Osteoblast (primary cell): ENCODE results near the gene RAB31. TPM values are rescaled to one million over a fixed set of nuclear protein-coding genes. Genes with fewer than 3 reads are reported as not detected.

Source experiments
- DNase-seq: peaks from one replicate; pipeline ENCODE4 v3.0.0; 2011; ENCODE audit warnings: low spot score, mixed read lengths; ENCODE audit not compliant: insufficient read length; ENCODE audit errors: missing footprints
- H2AFZ ChIP-seq: 2 replicates; pipeline ENCODE4 v1.6.0; 2011; ENCODE audit warnings: mild to moderate bottlenecking, low read length
- H3K27ac ChIP-seq: 2 replicates; pipeline ENCODE4 v1.5.1; 2011; ENCODE audit warnings: mild to moderate bottlenecking, low read depth, low read length, moderate library complexity
- H3K27me3 ChIP-seq: 2 replicates; pipeline ENCODE4 v1.6.0; 2012; ENCODE audit warnings: mild to moderate bottlenecking, control low read depth, inconsistent platforms, low read length, moderate library complexity; ENCODE audit not compliant: insufficient read depth
- H3K36me3 ChIP-seq: 2 replicates; pipeline ENCODE4 v1.5.1; 2011; ENCODE audit warnings: mild to moderate bottlenecking, low read length, control low read depth, moderate library complexity; ENCODE audit not compliant: insufficient read depth
- H3K4me1 ChIP-seq: 2 replicates; pipeline ENCODE4 v1.5.1; 2011; ENCODE audit warnings: mild to moderate bottlenecking, low read length, control low read depth, moderate library complexity; ENCODE audit not compliant: insufficient read depth
- H3K4me2 ChIP-seq: 2 replicates; pipeline ENCODE4 v1.6.0; 2011; ENCODE audit warnings: mild to moderate bottlenecking, low read length; ENCODE audit not compliant: insufficient read depth
- H3K4me3 ChIP-seq: fragments of 200-600 bp; sonication (generic); 3 replicates; pipeline ENCODE4 v1.5.1; 2012; ENCODE audit warnings: mild to moderate bottlenecking, low read length, inconsistent platforms; ENCODE audit not compliant: insufficient read depth
- H3K79me2 ChIP-seq: 2 replicates; pipeline ENCODE4 v1.6.0; 2012; ENCODE audit warnings: mild to moderate bottlenecking, low read length, control low read depth, inconsistent platforms; ENCODE audit not compliant: insufficient read depth
- H3K9me3 ChIP-seq: 2 replicates; pipeline ENCODE4 v1.5.1; 2011; ENCODE audit warnings: low read depth, low read length, control low read depth
- H4K20me1 ChIP-seq: 2 replicates; pipeline ENCODE4 v1.6.0; 2012; ENCODE audit warnings: mild to moderate bottlenecking, low read length, control low read depth; ENCODE audit not compliant: insufficient read depth
- total RNA-seq: library from RNA; depleted of rRNA; stranded (reverse); fragments of >200 nt; gene quantifications from 2 replicates; pipeline ENCODE4 v1.2.3, GENCODE V29; 2012
- TF ChIP-seq, protein P1 (sequence below): IDR thresholded peaks from 2 replicates; pipeline ENCODE4 v1.5.1; 2011; ENCODE audit warnings: mild to moderate bottlenecking, low read depth, low read length, moderate library complexity; ENCODE audit errors: extremely low read depth

Gene RAB31
- total RNA-seq, 1 donor, result 120 TPM

- DNase-seq, result no peak
- TF ChIP-seq, protein P1, sequence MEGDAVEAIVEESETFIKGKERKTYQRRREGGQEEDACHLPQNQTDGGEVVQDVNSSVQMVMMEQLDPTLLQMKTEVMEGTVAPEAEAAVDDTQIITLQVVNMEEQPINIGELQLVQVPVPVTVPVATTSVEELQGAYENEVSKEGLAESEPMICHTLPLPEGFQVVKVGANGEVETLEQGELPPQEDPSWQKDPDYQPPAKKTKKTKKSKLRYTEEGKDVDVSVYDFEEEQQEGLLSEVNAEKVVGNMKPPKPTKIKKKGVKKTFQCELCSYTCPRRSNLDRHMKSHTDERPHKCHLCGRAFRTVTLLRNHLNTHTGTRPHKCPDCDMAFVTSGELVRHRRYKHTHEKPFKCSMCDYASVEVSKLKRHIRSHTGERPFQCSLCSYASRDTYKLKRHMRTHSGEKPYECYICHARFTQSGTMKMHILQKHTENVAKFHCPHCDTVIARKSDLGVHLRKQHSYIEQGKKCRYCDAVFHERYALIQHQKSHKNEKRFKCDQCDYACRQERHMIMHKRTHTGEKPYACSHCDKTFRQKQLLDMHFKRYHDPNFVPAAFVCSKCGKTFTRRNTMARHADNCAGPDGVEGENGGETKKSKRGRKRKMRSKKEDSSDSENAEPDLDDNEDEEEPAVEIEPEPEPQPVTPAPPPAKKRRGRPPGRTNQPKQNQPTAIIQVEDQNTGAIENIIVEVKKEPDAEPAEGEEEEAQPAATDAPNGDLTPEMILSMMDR, result no peak
- Histone ChIP-seq H3K4me2 (no peak overlapping the region), H3K4me1 (peaks cover 25% of the 10 kb centered on the region), H3K9me3 (no peaks in the 10 kb centered on the region), H3K27ac (no peak overlapping the region), H3K4me3 (no peak overlapping the region), H4K20me1 (no peaks in the 10 kb centered on the region), H3K36me3 (no peaks in the 10 kb centered on the region), H3K79me2 (no peaks in the 10 kb centered on the region), H3K27me3 (no peaks in the 10 kb centered on the region), H2AFZ (no peak overlapping the region)
These were observed 6.3 kb upstream of the RAB31 start for GRCh38 chr18:9701609-9702349.

- peak overlapping the region; percentile 22 for H3K27ac ChIP-seq
- H3K4me2 ChIP-seq, result peak overlapping the region; percentile 42
- peak; percentile 65 for DNase-seq
- no peak overlapping the region for H3K4me3 ChIP-seq
- no peak overlapping the region for H2AFZ ChIP-seq
- no peaks in the 10 kb centered on the region for H4K20me1 ChIP-seq
- no peaks in the 10 kb centered on the region for H3K36me3 ChIP-seq
- TF ChIP-seq, protein P1, result no peak
- H3K27me3 ChIP-seq, result no peaks in the 10 kb centered on the region
- H3K9me3 ChIP-seq, result no peaks in the 10 kb centered on the region
- H3K79me2 ChIP-seq, result peaks cover 12% of the 10 kb centered on the region
- H3K4me1 ChIP-seq, result peaks cover 28% of the 10 kb centered on the region
These were observed 3.6 kb upstream of the RAB31 start for GRCh38 chr18:9704233-9705118.

DNA sequence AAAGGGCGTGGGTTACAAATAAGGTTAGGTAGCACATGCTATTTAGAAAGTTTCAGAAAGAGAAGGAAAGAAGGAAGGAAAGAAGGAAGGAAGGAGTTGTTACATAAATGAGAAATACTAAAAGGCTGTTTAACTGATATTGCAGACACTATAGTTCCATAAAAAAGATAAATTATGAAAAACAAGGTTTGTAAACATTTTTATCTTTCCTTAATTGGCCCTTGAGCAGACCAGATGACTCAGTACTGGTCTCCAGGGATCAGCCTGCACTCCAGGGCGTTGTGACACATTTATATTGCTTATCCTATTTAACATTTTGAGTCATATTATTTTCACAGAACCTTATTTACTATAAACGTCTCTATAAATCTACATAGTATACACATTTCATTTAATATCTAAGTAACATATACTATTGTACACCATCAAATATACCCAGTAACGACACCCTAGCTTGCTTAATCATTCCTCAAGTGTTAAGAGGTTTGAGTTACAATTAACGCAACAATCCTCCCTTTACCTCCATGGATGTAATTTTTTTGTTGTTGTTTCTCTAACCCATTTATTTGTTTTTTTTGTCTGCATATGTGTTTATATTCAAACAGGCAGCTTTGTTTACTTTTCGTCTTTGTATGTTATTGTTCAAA lies 2.8 kb upstream of the RAB31 start:
- TF ChIP-seq, protein P1, result no peak
- H3K4me3 ChIP-seq, result no peak overlapping the region
- H3K79me2 ChIP-seq, result peaks cover 21% of the 10 kb centered on the region
- H2AFZ ChIP-seq, result no peak overlapping the region
- no peaks in the 10 kb centered on the region for H3K9me3 ChIP-seq
- H3K27ac ChIP-seq, result peak overlapping the region; percentile 22
- peak overlapping the region; percentile 42 for H3K4me2 ChIP-seq
- H3K36me3 ChIP-seq, result no peaks in the 10 kb centered on the region
- no peaks in the 10 kb centered on the region for H3K27me3 ChIP-seq
- no peaks in the 10 kb centered on the region for H4K20me1 ChIP-seq
- peak; percentile 83 for DNase-seq
- H3K4me1 ChIP-seq, result peaks cover 37% of the 10 kb centered on the region
